TTC549 (cell line): ENCODE data around the gene TYSND1.
"Not testable (repeated sequence)": the region's sequence is repeated elsewhere in the genome, so short reads cannot be mapped to it uniquely, and the experiment has no call there.

ENCODE experiments used
- FAIRE-seq: peaks from 2 replicates; lab custom pipeline; 2012; peaks lifted over from hg19 to GRCh38; lab: Jason Lieb, UNC

TYSND1 gene

DNA sequence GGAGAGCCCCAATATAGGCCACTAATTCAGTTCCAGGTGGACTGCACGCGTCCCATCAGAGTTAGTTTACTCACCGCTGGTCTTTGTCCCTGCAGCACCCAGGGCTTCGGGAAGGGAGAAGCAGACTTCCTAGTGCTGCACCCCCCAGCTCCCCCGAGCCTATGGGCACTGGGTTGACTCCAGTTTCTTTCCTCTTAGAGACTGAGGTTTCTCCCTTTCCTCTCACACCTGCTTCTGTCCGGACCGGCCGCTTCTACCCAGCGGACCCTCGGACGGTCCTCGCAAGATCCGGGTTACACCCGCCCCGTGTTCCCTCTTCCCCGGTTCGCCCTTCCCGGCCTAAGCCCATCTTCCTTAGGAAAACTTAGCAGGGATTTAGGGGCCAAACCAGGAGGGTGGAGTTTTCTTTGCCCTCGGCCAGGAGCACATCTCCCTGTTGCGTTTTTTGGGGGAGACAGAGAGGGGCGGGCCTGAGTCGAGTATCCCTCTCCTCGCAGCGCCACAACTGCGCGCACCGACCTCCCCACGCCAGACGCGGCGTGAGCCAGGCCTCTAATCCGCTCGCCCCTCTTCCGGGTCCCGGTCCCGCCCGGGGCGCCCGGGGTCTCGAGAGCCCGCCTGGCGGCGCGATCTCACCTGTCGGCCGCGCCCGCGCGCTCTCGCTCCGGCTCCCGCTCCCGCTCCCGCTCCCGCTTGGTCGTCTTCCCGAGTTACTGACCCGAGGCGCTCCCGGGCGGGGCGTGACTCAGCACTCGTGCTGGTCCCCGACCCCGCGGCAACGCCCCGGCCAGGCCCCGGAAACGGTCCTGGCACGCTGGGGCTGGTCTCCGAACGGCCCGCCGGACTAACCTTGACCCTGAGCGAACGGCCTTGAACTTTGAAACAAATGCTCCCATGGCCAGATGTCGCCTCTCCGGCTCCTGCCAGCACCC is 14.1 kb downstream of the TYSND1 start, which contains the start of gene AIFM2:
Gene AIFM2 (minus strand): TSS at position 728 of the 932 bp plus-strand sequence. CDS start 8,741 bp downstream, outside the sequence.
- FAIRE-seq, result no peak

- no peak for FAIRE-seq
Observed at GRCh38 chr10:70131560-70131937, 15.0 kb downstream of the TYSND1 start.

DNA sequence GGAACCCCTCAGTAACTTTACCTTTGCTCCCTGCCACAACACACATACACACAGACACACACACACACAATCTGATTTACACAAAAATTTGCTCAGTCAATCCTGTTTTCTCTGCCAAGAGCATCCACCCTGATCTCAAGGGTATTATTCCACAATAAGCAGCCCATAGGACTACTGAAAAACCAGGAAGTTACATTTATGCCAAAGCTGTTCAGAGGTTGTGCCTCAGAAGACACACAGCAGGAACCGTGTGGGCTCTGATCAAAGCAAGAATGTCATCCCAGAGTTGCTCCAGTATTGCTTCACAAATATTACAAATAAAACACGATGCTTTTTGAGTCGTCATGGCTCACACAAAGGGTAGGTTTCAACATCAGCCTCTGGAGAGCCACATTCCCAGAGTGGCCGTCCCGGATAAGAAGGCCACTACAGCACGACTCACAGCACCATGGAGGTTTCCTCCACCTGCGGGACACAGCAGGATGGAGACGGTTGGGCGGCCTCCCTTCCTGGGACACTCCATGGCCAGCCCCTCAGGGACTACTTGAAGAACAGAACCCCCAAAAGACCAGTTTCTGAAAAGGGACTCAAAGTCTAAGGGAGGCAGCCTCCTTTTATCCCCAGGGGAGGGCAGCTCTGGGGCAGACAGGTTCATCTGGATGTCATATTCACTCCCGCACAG is 15.5 kb downstream of the TYSND1 start:
- no peak for FAIRE-seq

DNA sequence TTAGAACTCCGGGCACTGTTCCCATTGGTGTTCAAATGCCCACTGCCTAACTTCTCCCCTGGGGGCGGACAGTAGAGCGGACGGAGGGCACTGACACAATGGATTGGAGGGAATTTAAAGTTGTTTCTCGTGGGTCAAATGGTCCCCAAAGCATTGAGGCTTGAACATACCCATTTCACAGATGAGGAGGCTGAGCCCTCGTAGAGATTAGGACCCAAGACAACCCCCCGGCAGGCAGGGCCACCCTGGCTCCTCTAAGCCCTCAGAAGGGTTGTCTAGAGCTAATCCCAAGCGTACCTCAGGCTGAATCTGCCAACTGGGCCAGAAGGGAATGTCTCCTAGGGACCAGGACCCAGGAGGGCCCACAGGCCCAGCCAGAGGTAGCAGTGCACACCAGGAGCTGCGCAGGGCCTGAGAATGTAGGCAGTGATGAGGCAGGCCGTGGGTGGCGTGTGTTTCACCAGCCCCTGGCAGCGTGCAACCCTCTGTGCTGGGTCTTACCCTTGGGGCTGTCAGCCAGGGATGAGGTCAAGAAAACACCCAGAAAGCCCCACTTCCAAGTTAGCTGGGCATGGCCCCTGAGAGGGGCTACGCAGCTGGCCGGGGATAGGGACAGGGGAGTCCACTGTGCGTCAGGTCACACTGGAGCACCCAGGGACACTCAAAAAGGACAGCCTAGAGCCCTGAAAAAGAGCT is 19.7 kb downstream of the TYSND1 start:
- no peak for FAIRE-seq

GRCh38 chr10:70125918-70126552 is 20.5 kb downstream of the TYSND1 start:
- no peak for FAIRE-seq

DNA sequence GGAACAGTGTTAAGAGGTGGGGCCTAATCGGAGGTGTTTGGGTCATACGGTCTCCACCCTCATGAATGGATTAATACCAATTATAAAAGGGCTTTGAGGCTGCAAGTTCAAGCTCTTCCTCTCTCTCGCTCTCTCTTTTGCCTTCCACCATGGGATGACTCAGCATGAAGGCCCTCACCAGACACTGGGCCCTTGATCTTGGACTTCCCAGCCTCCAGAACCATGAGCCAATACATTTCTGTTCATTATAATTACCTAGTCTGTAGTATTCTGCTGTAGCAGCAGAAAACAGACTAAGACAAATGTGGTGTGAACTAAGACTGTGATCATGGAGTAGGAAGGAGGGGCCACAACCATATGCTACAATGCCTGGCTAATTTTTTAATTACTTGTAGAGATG is 21.6 kb downstream of the TYSND1 start:
- no peak for FAIRE-seq

DNA sequence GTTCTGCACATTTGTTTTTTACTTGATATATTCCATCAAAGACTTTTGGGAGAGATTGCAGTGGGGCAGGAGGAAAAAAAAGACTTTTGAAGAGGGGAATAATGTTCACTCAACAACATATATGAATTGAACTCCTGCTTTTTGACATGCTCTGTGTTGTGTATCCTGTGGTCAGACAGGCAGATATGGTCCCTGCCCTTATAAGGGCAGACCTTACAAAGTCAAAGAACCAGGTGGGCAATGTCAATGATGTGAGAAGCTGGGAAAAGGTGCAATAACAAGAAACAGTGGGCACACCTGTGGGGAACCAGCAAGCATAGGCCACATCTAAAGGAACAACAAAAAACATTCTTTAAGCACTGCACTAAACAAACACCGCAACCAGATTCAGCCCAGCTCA is 22.1 kb downstream of the TYSND1 start:
- no peak for FAIRE-seq

- FAIRE-seq, result no peak
Observed at GRCh38 chr10:70123817-70124216, 22.7 kb downstream of the TYSND1 start.

GRCh38 chr10:70123166-70123565 is 23.3 kb downstream of the TYSND1 start:
- not testable (repeated sequence) for FAIRE-seq

GRCh38 chr10:70122742-70123141 is 23.8 kb downstream of the TYSND1 start:
- no peak for FAIRE-seq

- FAIRE-seq, result no peak
Observed at GRCh38 chr10:70121281-70121949, 25.1 kb downstream of the TYSND1 start.

GRCh38 chr10:70120417-70120816 is 26.1 kb downstream of the TYSND1 start:
- no peak for FAIRE-seq

GRCh38 chr10:70119623-70120022 is 26.9 kb downstream of the TYSND1 start:
- FAIRE-seq, result no peak

DNA sequence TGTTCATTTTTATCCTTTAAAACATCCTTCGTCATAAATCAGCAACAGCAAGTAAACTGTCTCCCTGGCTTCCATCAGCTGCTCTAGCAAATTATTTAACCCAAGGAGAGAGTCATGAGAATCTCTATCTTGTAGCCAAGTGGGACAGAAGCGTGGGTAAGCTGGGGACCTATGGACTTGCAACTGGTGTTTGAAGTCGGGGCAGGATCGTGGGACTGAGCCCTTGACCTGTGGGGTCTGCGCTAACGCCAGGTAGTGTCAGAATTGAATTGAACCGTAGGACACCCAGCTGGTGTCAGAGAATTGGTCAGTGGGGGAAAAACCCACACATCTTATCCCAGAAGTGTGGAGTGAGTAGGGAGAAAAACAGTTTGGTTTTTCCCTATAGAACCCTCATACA is 27.3 kb downstream of the TYSND1 start:
- no peak for FAIRE-seq

- FAIRE-seq, result no peak
Observed at GRCh38 chr10:70118196-70118595, 28.3 kb downstream of the TYSND1 start.

GRCh38 chr10:70117646-70118045 is 28.9 kb downstream of the TYSND1 start:
- no peak for FAIRE-seq

DNA sequence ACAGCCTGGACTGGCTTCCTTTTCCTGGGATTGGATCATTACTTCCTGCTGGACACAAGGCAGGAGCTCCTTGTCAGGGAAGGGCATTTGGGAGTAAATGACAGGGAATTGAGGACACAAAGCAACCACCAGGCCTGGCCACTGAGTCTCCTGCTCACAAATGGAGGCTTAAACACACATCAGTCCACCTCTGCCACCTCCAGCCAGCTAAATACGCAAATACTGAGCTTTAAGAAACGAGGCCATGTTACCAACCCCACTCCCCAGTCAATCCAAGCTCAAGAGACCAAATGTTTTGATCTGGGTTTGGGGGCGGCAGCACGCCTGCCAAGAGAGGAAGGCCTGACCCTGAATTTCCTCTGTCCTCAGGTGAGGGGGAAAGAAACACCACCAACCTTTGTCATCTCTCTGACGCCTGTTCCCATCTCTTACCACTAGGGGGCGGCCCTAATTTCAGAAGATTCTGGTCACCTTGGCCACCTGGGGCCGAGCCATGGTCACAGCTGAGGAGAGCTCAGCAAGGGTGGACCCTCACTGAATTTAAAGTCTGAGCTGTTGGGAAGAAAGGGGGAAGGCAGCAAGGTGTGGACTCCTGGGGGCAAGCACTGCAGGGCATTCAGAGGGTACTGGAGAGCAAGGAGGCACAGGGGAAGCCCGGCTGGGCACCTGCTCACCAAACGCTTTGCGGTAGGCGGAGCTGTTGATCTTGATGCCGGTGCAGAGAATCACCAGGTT is 30.4 kb downstream of the TYSND1 start:
- no peak for FAIRE-seq

GRCh38 chr10:70114902-70115301 is 31.6 kb downstream of the TYSND1 start:
- FAIRE-seq, result no peak

DNA sequence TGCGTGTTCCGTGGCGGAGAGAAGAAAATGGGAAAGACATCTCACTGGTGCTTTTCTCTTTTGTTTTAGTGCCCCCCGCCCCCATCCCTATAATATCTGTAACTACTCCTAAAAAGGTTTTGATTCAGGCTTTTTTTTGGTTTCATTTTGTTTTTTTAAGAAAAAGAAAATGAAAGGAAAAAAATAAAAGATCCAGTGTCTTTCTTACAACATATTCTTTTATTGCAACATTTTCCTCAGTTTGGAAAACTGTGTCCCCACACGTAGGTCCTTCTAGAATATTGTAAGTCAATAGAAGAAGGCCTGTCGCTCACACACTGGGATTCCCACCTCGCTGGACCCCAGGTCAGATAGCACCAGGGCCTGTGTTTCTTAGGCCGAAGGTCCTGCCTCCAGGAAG is 34.4 kb downstream of the TYSND1 start:
- no peak for FAIRE-seq

GRCh38 chr10:70111496-70111895 is 35.0 kb downstream of the TYSND1 start:
- no peak for FAIRE-seq
